CD4-positive, alpha-beta T cell treated with Interleukin-15 for 1 hour (primary cell): ENCODE measurements around the gene PPP1R16B.

Experiments used
- DNase-seq: peaks from one replicate; pipeline ENCODE4 v3.0.0-alpha.2; 2020

PPP1R16B gene

GRCh38 chr20:38880952-38881735, 75.6 kb downstream of the PPP1R16B start:
- DNase-seq = no peak

- no peak for DNase-seq
Observed at GRCh38 chr20:38881806-38882440, 76.4 kb downstream of the PPP1R16B start.

- DNase-seq = no peak
Observed at GRCh38 chr20:38882600-38882999, 77.1 kb downstream of the PPP1R16B start.

DNA sequence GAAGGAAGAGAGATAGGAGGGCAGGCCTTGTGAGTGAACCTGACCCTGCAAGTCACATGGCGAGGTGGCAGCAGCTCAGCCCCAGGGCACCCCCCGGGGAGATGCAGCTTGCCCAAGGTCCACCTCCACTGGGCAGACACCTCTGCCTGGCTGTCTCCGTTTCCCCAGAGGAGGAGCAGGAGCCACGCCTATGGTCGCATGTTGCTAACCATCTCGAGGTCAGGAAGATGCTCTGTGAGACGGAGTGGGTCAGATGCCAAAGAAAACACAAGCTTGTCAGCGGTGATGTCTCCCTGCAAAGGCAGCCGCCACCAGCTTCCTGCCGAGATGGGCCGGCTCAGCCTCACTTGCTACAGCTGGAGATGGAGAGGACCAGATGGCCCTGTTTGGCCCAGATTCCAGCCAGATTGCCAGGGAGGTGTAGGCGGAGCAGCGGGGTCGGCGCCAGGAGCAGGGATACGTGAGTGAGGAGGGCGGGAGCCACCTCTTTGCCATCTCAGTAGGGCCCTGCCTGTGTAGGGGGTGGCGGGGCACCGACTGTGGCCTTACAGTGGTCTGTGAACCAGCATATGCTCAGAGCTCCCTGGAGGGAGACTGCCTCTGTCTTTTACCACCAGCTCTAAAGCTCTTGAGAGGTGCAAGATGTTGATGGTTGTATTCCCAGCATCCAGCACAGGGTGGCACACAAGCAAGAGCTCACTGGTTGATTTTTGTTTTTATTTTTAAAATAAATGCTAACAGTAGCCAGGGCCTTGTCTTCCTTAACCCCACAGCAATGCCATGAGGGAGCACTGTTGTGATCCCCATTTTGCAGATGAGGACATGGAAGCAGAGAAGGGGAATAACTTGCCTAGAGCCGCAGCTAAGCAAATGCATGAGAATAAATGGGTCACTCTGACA, 77.8 kb downstream of the PPP1R16B start:
- DNase-seq = no peak

- DNase-seq = no peak
Observed at GRCh38 chr20:38883981-38884733, 78.7 kb downstream of the PPP1R16B start.

GRCh38 chr20:38885357-38885756, 79.9 kb downstream of the PPP1R16B start:
- DNase-seq = no peak

- no peak for DNase-seq
Observed at GRCh38 chr20:38888059-38888831, 82.7 kb downstream of the PPP1R16B start.

DNA sequence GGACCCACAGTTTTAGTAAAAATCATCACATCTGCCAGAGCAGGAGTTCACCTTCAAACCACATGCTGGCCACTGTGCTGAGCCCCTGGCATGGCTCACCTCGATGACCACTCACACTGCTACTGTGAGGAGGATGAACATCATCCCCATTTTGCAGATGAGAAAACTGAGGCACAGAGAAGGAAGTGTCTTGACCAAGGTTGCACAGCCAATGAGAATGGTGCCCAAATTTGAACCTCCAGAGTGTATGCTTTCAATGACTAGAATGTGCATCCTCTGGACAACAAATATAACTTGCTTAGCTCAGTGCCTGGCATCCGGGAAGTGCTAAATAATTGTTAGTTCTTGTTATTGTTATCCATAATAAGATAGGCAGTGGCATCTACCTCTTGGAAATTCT, 83.6 kb downstream of the PPP1R16B start:
- DNase-seq = no peak

GRCh38 chr20:38889792-38890496, 84.4 kb downstream of the PPP1R16B start:
- DNase-seq = no peak

DNA sequence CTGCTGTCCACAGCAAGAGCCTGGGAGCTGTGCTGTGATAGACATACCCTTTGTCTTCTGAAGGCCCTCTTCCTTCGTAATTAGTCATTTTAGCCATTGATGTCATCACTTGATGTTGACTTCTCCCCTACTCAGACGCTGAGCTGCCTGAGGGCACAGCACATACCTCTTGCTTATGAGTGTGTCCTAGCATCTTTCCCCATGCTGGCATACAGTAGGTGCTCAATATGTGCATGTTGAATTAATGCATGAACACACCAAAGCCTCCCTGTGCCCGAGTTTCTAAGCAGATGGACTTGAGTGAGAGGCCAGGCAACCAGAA, 85.0 kb downstream of the PPP1R16B start:
- DNase-seq = no peak

DNA sequence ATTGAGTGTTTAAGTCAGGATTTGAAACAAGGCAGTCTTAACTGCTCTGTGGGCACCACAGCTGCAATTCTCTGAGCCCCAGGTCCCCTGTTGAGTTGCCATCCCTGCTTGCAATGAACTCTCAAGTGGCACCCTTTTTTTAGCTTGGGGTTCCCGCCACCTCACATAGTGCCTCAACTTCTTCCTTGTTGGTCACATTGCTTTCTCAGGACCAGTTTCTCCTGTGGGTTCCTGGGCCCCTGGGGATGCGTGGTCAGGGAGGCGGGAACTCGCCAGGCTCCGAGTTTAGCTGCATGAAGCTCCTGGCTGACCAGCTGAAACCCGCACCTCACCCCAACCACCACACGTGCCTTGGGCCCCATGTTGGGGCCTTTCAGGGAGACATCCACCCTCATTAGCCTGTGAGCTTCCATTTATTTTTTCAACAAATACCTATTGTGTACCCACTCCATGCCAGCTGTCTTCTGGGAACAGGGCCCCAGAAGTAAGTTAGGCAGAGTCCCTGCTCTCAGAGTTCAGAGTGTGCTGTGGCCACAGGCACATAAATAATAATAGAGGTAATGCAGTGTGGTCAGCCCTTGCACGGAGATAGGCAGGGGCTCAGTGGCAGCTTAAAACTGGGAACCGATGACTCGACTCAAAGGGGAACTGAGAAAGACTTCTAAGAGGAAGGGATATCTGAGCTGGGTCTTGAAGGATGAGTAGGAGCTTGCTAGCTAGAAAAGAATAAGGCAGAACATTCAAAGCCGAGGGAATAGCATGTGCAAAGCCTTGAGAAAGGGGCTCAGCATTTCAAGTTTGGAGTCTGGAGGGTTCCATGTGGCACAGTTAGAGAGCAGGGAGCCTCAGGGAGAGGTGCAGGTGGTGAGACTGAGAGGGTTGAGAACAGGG, 86.8 kb downstream of the PPP1R16B start:
- DNase-seq = no peak

- DNase-seq = no peak
Observed at GRCh38 chr20:38893056-38893564, 87.6 kb downstream of the PPP1R16B start.

GRCh38 chr20:38893565-38894090, 88.1 kb downstream of the PPP1R16B start:
- peak; percentile 80 for DNase-seq

DNA sequence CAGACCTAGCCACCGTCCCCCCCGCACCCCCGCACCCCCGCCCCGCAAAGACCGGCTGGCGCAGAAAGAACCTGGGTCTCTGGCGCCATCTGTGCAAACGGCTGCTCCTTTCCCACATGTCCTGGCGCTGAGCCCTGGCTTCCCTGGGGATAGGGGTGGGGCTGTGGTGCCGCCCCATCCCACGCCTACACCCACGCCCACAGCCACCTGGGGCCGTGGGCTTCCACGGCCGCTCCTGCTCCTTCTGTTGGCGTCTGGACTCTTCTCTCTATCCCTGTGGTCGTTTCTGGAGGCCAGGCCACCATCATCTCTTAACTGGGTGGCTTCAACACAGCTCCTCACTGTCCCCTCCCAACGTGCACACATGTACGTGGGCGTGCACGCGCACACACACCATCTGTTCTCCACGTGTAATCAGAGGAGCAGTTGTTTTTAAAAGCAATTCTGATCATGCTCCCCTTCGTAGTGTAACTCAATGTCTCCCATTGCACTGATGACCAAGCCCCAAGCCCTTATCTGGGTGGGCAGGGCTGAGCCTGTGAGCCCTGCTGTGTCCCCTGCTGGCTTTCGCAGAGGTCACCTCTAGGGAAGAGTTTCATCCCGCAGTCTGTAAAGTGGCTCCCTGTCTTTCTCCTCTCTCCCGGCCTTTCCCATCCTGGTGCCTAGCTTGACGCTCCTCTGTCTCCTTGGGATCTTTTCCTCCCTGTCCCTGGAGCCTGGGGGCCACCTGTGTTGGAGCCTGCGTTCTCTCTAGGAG, 88.8 kb downstream of the PPP1R16B start:
- no peak for DNase-seq

DNA sequence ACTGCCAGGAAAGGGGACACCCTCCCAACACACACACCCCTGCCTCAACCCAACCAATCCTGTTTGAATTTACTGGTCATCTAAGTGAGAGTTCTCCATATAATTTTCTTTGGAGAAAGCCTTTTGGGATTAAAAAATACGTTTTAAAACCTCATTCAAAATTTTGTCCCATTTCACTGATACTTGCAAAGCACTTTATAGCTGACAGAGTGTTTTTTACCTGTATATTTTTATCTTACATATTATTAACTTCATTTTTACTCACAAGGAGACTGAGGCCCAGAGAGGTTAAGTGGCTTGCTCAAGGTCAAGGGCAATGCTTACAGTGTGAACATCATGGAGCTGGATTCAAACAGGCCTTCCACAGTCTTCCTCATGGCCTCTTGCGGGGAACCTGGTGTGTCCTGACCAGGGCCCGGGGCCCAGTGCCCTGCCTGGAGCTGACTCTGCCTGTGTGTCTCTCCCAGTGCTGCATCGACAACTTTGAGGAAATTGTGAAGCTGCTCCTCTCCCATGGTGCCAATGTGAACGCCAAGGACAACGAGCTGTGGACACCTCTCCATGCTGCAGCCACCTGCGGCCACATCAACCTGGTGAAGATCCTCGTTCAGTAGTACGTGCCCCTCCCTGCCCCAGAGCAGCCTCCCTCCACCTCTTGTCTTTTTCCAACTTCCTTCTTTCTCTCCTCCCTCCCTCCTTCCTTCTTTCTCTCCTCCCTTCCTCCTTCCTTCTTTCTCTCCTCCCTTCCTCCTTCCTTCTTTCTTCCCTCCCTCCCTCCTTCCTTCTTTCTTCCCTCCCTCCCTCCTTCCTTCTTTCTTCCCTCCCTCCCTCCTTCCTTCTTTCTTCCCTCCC, 89.8 kb downstream of the PPP1R16B start:
- no peak for DNase-seq

DNA sequence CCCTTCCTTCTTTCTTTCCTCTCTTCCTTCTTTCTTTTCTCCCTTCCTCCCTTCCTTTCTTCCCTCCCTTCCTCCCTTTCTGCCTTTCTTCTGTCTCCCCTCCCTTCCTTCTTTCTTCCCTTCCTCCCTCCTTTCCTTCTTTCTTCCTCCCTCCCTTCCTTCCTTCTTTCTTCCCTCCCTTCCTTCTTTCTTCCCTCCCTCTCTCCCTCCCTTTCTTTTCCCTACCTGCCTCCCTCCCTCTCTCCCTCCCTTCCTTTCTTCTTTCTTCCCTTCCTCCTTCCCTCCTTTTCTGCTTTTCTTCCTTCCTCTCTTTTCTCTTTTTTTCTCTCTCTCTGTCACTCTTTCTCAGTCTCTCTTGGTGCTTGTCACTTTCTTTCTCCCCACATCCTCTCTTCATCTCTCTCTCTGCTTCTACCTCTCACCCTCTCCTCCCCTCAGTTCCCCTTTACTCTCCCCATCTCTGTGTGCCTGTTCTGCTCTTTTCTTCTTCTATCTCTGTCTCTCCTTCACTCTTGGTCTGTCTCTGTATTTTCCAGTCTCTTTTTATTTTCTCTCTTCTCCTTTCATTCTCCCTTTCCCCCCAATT, 90.6 kb downstream of the PPP1R16B start:
- no peak for DNase-seq

GRCh38 chr20:38897267-38897666, 91.8 kb downstream of the PPP1R16B start:
- DNase-seq = no peak

GRCh38 chr20:38900606-38901005, 95.1 kb downstream of the PPP1R16B start:
- DNase-seq = no peak
